Testis (tissue), 2 donors: Measurements from ENCODE around the gene CELSR3.

Experiments
- POLR2A ChIP-seq: fragments of 450-650 bp; IDR thresholded peaks from one replicate; pipeline ENCODE4 v1.6.1; 2017; ENCODE audit warnings: antibody characterized with exemption, mild to moderate bottlenecking, moderate library complexity
- TF ChIP-seq, protein P1 (sequence below), 3 experiments: fragments of 450-650 bp in 2 of 3; fragments of 200-600 bp in 1 of 3; sonication (generic) in 1 of 3; IDR thresholded peaks; one replicate each; pipeline ENCODE4 v1.5.1; 2016 to 2019; ENCODE audit warnings: antibody characterized with exemption in 3 of 3, mild to moderate bottlenecking in 2 of 3, moderate library complexity in 1 of 3

- TF ChIP-seq, protein P1, sequence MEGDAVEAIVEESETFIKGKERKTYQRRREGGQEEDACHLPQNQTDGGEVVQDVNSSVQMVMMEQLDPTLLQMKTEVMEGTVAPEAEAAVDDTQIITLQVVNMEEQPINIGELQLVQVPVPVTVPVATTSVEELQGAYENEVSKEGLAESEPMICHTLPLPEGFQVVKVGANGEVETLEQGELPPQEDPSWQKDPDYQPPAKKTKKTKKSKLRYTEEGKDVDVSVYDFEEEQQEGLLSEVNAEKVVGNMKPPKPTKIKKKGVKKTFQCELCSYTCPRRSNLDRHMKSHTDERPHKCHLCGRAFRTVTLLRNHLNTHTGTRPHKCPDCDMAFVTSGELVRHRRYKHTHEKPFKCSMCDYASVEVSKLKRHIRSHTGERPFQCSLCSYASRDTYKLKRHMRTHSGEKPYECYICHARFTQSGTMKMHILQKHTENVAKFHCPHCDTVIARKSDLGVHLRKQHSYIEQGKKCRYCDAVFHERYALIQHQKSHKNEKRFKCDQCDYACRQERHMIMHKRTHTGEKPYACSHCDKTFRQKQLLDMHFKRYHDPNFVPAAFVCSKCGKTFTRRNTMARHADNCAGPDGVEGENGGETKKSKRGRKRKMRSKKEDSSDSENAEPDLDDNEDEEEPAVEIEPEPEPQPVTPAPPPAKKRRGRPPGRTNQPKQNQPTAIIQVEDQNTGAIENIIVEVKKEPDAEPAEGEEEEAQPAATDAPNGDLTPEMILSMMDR (IDR thresholded peaks at IDR 0.05), result no peak
- TF ChIP-seq POLR2A, result no peak
Observed at GRCh38 chr3:48633256-48633655, 29.4 kb downstream of the CELSR3 start.
